K562 (cell line): ENCODE measurements around the gene SLC1A7. TPM values are rescaled to one million over a fixed set of nuclear protein-coding genes. Genes with fewer than 3 reads are reported as not detected.

Experiments
- ATAC-seq: fragments of 200-7000 bp; cut with Tn5 transposase; 3 replicates; pipeline ENCODE4 v1.9.1; 2020; ENCODE audit warnings: moderate library complexity
- BruUV-seq: library from RNA; stranded (reverse); fragments of 400-500 nt; replicated peaks from 2 replicates; lab custom pipeline; 2021; lab: Mats Ljungman, UMichigan
- CTCF ChIA-PET: fragments of 300-600 bp; formaldehyde crosslinking; extraction: SDS; loops from one replicate; lab custom pipeline; 2021; ENCODE audit warnings: low intra/inter-chr PET ratio; lab: Yijun Ruan, JAX
- POLR2A ChIA-PET: fragments of 300-600, 350-650 bp; sonication (Branson Sonifier 250); formaldehyde crosslinking; extraction: SDS; loops from one replicate; lab custom pipeline; 2021; ENCODE audit warnings: antibody characterized with exemption, inconsistent platforms; lab: Yijun Ruan, JAX
- DNase-seq, 4 experiments: peaks; one replicate each; pipeline versions ENCODE4 v3.0.0 to v3.0.0-alpha.2; 2011 to 2018; ENCODE audit warnings: low spot score in 3 of 4, mixed read lengths in 3 of 4; ENCODE audit errors: extremely low read depth in 1 of 4
- FAIRE-seq: peaks from 2 replicates; lab custom pipeline; 2011; peaks lifted over from hg19 to GRCh38; lab: Jason Lieb, UNC
- H2AFZ ChIP-seq: 2 replicates; pipeline ENCODE4 v1.6.0; 2011; ENCODE audit warnings: low read depth, low read length, control low read depth, inconsistent platforms
- H3K27ac ChIP-seq: fragments of 200-600 bp; 3 replicates; pipeline ENCODE4 v1.8.0; 2011; ENCODE audit warnings: low read depth, mild to moderate bottlenecking, control low read depth, inconsistent platforms, low read length, moderate library complexity, mixed read lengths; ENCODE audit errors: extremely low read depth
- H3K27me3 ChIP-seq, 2 experiments: fragments of 300-600 bp in 1 of 2; 2 replicates in 1 of 2; 3 replicates in 1 of 2; pipeline versions ENCODE4 v1.6.0 to v1.8.0; 2011; ENCODE audit warnings: inconsistent platforms in 2 of 2, low read length in 2 of 2, mild to moderate bottlenecking in 1 of 2, mixed read lengths in 1 of 2, moderate library complexity in 1 of 2; ENCODE audit not compliant: control insufficient read depth in 2 of 2, insufficient read depth in 2 of 2
- H3K36me3 ChIP-seq: fragments of 300-600 bp; 3 replicates; pipeline ENCODE4 v1.8.0; 2011; ENCODE audit warnings: mild to moderate bottlenecking, low read length, inconsistent platforms; ENCODE audit not compliant: control insufficient read depth, insufficient read depth
- H3K4me1 ChIP-seq, 2 experiments: fragments of 200-600 bp in 1 of 2; replicated peaks in 1 of 2; 2 replicates in 1 of 2; 3 replicates in 1 of 2; pipeline versions ENCODE4 v1.5.1 to v1.8.0; 2011; ENCODE audit warnings: inconsistent platforms in 2 of 2, low read length in 2 of 2, mild to moderate bottlenecking in 1 of 2, mixed read lengths in 1 of 2, moderate library complexity in 1 of 2; ENCODE audit not compliant: control insufficient read depth in 2 of 2, insufficient read depth in 2 of 2
- H3K4me2 ChIP-seq: 2 replicates; pipeline ENCODE4 v1.6.1; 2011; ENCODE audit warnings: low read length, control low read depth, inconsistent platforms, mixed read lengths; ENCODE audit not compliant: insufficient read depth
- H3K4me3 ChIP-seq: fragments of 200-600 bp; sonication (generic), shearing (Covaris generic); 2 replicates; pipeline ENCODE4 v1.5.1; 2016; ENCODE audit warnings: control low read depth, inconsistent platforms
- H3K79me2 ChIP-seq: fragments of 200-600 bp; 3 replicates; pipeline ENCODE4 v1.8.0; 2011; ENCODE audit warnings: low read length, inconsistent platforms; ENCODE audit not compliant: control insufficient read depth, insufficient read depth
- H3K9ac ChIP-seq, 2 experiments: 2 replicates each; pipeline versions ENCODE4 v1.6.0 to v1.6.1; 2011; ENCODE audit warnings: low read depth in 2 of 2, low read length in 2 of 2, control low read depth in 1 of 2, inconsistent platforms in 1 of 2, mild to moderate bottlenecking in 1 of 2, mixed read lengths in 1 of 2; ENCODE audit not compliant: insufficient read depth in 1 of 2
- H3K9me1 ChIP-seq: one replicate; pipeline ENCODE4 v1.6.0; 2011; ENCODE audit warnings: inconsistent platforms, mild to moderate bottlenecking, low read length, moderate library complexity; ENCODE audit not compliant: control insufficient read depth, insufficient read depth
- H3K9me3 ChIP-seq: replicated peaks from 2 replicates; pipeline ENCODE4 v1.5.1; 2011; ENCODE audit warnings: low read depth, low read length, inconsistent platforms; ENCODE audit not compliant: control insufficient read depth, insufficient read depth
- H4K20me1 ChIP-seq: replicated peaks from 2 replicates; pipeline ENCODE4 v1.6.1; 2011; ENCODE audit warnings: low read length, inconsistent platforms, mixed read lengths; ENCODE audit not compliant: control insufficient read depth, insufficient read depth
- GTF2F1 ChIP-seq: IDR thresholded peaks from 2 replicates; pipeline ENCODE4 v1.6.1; 2011; ENCODE audit warnings: low read depth, low read length, improper control_type of control experiment
- NBN ChIP-seq: fragments of 450-650 bp; IDR thresholded peaks from 2 replicates; pipeline ENCODE4 v1.6.1; 2016; ENCODE audit warnings: low read depth, mild to moderate bottlenecking
- NFE2 ChIP-seq: IDR thresholded peaks from 2 replicates; pipeline ENCODE4 v1.6.1; 2014; ENCODE audit warnings: antibody characterized with exemption, low read depth
- SMAD3 ChIP-seq: fragments of 450-650 bp; formaldehyde crosslinking; conservative IDR thresholded peaks from 2 replicates; pipeline ENCODE4 v1.4.0; 2020; ENCODE audit warnings: mild to moderate bottlenecking
- SMAD4 ChIP-seq: fragments of 250-450 bp; sonication (Bioruptor Pico); conservative IDR thresholded peaks from 2 replicates; pipeline ENCODE4 v1.8.0; 2021; ENCODE audit warnings: inconsistent platforms, mild to moderate bottlenecking, moderate library complexity
- TAL1 ChIP-seq: fragments of 450-650 bp; IDR thresholded peaks from 2 replicates; pipeline ENCODE4 v1.6.1; 2016; ENCODE audit warnings: mild to moderate bottlenecking
- ZNF75A ChIP-seq: fragments of 450-650 bp; formaldehyde crosslinking; IDR thresholded peaks from 2 replicates; pipeline ENCODE4 v1.4.0; 2020; ENCODE audit warnings: mild to moderate bottlenecking
- WGBS: fragments of 100-300 bp; shearing (Covaris generic); methylation state at CpG from one replicate; pipeline ENCODE4 v1.1.6; 2016; ENCODE audit warnings: low coverage, mixed read lengths; ENCODE audit not compliant: insufficient coverage; ENCODE audit errors: missing lambda C conversion rate; 5-methylcytosine and 5-hydroxymethylcytosine counted together
- in situ Hi-C: fragments of 300-500 bp; cut with MboI; formaldehyde crosslinking; loops from 4 replicates; pipeline ENCODE4 v1.15.0; 2018; ENCODE audit warnings: inconsistent platforms, mixed read lengths
- intact Hi-C: fragments of 100-400 bp; cut with micrococcal nuclease; formaldehyde crosslinking; loops from 2 replicates; pipeline ENCODE4 v1.14.2; 2022
- polyA plus RNA-seq, 8 experiments: library from polyadenylated mRNA; depleted of rRNA in 4 of 8; stranded (reverse) in 5 of 8; unstranded in 3 of 8; fragments of >200 nt; fragmentation: Nextera tagmentation in 2 of 8; fragmentation: Illumina TruSeq in 1 of 8; extraction: Ambion mirVana in 2 of 8; extraction: Trizol in 1 of 8; gene quantifications; 2 replicates each; pipeline versions ENCODE4 v1.2.1 to v1.2.3, GENCODE V29; 2011 to 2014; ENCODE audit warnings: inconsistent platforms in 1 of 8, missing spikeins in 1 of 8
- total RNA-seq, 7 experiments: library from RNA; depleted of rRNA in 6 of 7; stranded (reverse); fragments of >200 nt in 6 of 7; fragmentation: Illumina TruSeq in 2 of 7; extraction: Trizol in 2 of 7; gene quantifications; 2 replicates each; pipeline versions ENCODE4 v1.2.1 to v1.2.3, GENCODE V29; 2011 to 2021; ENCODE audit warnings: low replicate concordance in 1 of 7
- TF ChIP-seq, protein P1 (sequence below): fragments of 450-650 bp; IDR thresholded peaks from 2 replicates; pipeline ENCODE4 v1.6.1; 2017; ENCODE audit warnings: antibody characterized with exemption, mild to moderate bottlenecking
- TF ChIP-seq, protein P2 (sequence below): fragments of 250-450 bp; sonication (Bioruptor Pico); IDR thresholded peaks from 2 replicates; pipeline ENCODE4 v1.4.0; 2020; ENCODE audit warnings: mild to moderate bottlenecking
- TF ChIP-seq, protein P3 (sequence below): sonication (generic); formaldehyde crosslinking; IDR thresholded peaks from 2 replicates; pipeline ENCODE4 v1.8.1; 2023; ENCODE audit warnings: mild to moderate bottlenecking, missing genetic modification reagents, moderate library complexity
- TF ChIP-seq, protein P4 (sequence below), 3 experiments: IDR thresholded peaks in 2 of 3; conservative IDR thresholded peaks in 1 of 3; 2 replicates each; pipeline ENCODE4 v1.5.1; 2011 to 2012; ENCODE audit warnings: low read length in 3 of 3, mild to moderate bottlenecking in 3 of 3, control low read depth in 2 of 3, improper control_type of control experiment in 1 of 3, inconsistent platforms in 1 of 3, low read depth in 1 of 3, mixed read lengths in 1 of 3, moderate library complexity in 1 of 3; ENCODE audit not compliant: insufficient read depth in 2 of 3

Gene SLC1A7
- total and polyA plus RNA-seq, 9 of the 15 experiments (the other 6 are each of a cell fraction or from before 2014, with no cell fraction given): 0.07 TPM; not detected in 8

DNA sequence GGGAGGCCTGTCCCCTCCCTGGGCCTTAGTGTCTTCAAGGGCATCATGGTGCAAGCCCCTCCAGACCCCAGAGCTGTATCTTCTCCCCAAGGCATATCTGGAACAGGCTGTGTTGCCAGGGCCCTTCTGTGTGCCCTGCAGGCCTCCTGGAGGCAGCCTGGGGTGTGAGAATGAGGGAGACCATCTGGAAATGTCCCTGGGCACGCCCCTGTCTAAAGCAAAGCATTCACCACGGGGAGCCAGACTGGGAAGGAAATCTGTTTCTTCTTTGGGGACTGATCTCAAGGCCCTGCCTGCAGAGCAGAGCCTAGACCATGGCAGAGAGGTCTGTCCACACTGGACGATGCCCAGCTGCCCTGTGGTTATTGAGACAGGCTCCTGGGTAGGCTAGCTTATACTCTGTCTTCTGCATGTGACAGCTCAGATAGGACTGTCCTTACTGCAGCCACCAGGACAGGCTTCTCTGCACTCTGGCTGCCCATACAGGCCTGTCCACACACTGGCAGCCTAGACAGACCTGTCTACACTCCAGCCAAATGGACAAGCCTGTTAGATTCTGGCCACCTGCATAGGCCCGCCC, 55.9 kb downstream of the SLC1A7 start:
- Histone ChIP-seq H3K27ac (no peak overlapping the region), H2AFZ (no peak overlapping the region), H3K9ac (0 out of 4 replicates have a peak overlapping the region, but pooled peaks of 1 of the 2 experiments have one; percentile 23), H3K4me2 (no peak overlapping the region), H3K27me3 (peaks cover 4 to 36% of the 10 kb centered on the region in 2 experiments; a peak in 4 of 5 replicates), H3K4me3 (no peak overlapping the region), H4K20me1 (peaks cover 3% of the 10 kb centered on the region; the same call in 1 of the 2 replicates), H3K9me1 (no peaks in the 10 kb centered on the region), H3K9me3 (no peaks in the 10 kb centered on the region), H3K79me2 (no peaks in the 10 kb centered on the region), H3K4me1 (peaks cover 8 to 50% of the 10 kb centered on the region in 2 experiments; a peak in 3 of 5 replicates), H3K36me3 (no peaks in the 10 kb centered on the region)
- BruUV-seq: no TSS peak
- no peak for ATAC-seq
- ChIA-PET POLR2A (interaction anchor here (0.6 to 1.2 kb wide), 3 partner anchors 13 to 182 kb away, joined by 3 to 4 read pairs (median 3); no protein-coding TSS in a partner anchor), CTCF (no interaction called here)
- no peak for TF ChIP-seq SMAD3 (CRISPR knock-in tag)
- TF ChIP-seq, protein P1, sequence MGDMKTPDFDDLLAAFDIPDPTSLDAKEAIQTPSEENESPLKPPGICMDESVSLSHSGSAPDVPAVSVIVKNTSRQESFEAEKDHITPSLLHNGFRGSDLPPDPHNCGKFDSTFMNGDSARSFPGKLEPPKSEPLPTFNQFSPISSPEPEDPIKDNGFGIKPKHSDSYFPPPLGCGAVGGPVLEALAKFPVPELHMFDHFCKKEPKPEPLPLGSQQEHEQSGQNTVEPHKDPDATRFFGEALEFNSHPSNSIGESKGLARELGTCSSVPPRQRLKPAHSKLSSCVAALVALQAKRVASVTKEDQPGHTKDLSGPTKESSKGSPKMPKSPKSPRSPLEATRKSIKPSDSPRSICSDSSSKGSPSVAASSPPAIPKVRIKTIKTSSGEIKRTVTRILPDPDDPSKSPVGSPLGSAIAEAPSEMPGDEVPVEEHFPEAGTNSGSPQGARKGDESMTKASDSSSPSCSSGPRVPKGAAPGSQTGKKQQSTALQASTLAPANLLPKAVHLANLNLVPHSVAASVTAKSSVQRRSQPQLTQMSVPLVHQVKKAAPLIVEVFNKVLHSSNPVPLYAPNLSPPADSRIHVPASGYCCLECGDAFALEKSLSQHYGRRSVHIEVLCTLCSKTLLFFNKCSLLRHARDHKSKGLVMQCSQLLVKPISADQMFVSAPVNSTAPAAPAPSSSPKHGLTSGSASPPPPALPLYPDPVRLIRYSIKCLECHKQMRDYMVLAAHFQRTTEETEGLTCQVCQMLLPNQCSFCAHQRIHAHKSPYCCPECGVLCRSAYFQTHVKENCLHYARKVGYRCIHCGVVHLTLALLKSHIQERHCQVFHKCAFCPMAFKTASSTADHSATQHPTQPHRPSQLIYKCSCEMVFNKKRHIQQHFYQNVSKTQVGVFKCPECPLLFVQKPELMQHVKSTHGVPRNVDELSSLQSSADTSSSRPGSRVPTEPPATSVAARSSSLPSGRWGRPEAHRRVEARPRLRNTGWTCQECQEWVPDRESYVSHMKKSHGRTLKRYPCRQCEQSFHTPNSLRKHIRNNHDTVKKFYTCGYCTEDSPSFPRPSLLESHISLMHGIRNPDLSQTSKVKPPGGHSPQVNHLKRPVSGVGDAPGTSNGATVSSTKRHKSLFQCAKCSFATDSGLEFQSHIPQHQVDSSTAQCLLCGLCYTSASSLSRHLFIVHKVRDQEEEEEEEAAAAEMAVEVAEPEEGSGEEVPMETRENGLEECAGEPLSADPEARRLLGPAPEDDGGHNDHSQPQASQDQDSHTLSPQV: no peak
- no peak for TF ChIP-seq SMAD4 (CRISPR knock-in tag)
- TF ChIP-seq, protein P2, sequence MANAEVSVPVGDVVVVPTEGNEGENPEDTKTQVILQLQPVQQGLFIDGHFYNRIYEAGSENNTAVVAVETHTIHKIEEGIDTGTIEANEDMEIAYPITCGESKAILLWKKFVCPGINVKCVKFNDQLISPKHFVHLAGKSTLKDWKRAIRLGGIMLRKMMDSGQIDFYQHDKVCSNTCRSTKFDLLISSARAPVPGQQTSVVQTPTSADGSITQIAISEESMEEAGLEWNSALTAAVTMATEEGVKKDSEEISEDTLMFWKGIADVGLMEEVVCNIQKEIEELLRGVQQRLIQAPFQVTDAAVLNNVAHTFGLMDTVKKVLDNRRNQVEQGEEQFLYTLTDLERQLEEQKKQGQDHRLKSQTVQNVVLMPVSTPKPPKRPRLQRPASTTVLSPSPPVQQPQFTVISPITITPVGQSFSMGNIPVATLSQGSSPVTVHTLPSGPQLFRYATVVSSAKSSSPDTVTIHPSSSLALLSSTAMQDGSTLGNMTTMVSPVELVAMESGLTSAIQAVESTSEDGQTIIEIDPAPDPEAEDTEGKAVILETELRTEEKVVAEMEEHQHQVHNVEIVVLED (CRISPR knock-in tag): no peak
- TF ChIP-seq, protein P3, sequence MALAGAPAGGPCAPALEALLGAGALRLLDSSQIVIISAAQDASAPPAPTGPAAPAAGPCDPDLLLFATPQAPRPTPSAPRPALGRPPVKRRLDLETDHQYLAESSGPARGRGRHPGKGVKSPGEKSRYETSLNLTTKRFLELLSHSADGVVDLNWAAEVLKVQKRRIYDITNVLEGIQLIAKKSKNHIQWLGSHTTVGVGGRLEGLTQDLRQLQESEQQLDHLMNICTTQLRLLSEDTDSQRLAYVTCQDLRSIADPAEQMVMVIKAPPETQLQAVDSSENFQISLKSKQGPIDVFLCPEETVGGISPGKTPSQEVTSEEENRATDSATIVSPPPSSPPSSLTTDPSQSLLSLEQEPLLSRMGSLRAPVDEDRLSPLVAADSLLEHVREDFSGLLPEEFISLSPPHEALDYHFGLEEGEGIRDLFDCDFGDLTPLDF: no peak
- TF ChIP-seq NFE2: no peak
- TF ChIP-seq ZNF75A (CRISPR knock-in tag): no peak
- TF ChIP-seq TAL1: no peak
- no peak for TF ChIP-seq GTF2F1
- TF ChIP-seq NBN: no peak
- TF ChIP-seq, protein P4, sequence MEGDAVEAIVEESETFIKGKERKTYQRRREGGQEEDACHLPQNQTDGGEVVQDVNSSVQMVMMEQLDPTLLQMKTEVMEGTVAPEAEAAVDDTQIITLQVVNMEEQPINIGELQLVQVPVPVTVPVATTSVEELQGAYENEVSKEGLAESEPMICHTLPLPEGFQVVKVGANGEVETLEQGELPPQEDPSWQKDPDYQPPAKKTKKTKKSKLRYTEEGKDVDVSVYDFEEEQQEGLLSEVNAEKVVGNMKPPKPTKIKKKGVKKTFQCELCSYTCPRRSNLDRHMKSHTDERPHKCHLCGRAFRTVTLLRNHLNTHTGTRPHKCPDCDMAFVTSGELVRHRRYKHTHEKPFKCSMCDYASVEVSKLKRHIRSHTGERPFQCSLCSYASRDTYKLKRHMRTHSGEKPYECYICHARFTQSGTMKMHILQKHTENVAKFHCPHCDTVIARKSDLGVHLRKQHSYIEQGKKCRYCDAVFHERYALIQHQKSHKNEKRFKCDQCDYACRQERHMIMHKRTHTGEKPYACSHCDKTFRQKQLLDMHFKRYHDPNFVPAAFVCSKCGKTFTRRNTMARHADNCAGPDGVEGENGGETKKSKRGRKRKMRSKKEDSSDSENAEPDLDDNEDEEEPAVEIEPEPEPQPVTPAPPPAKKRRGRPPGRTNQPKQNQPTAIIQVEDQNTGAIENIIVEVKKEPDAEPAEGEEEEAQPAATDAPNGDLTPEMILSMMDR (IDR thresholded peaks at IDR 0.05 in 2 of 3, conservative IDR thresholded peaks at IDR 0.05 in 1 of 3; ENCODE audit: insufficient read depth in 2 of 3, low read depth in 1 of 3, low read length in 3 of 3): no peak
- intact Hi-C loops (no loop called here), in situ Hi-C loops (no loop called here)
- no peak for DNase-seq
- 26% methylated on average over 4 of the region's 4 CpGs for WGBS
- FAIRE-seq: no peak
